T-helper 9 cell (primary cell): ENCODE data around the gene SLC7A9.
"Not testable (repeated sequence)": the region's sequence is repeated elsewhere in the genome, so short reads cannot be mapped to it uniquely, and the experiment has no call there.

Experiments used
- DNase-seq: peaks from one replicate; pipeline ENCODE4 v3.0.0-alpha.2; 2020

Gene SLC7A9

GRCh38 chr19:32863301-32863700, 6.3 kb downstream of the SLC7A9 start:
- no peak for DNase-seq

DNA sequence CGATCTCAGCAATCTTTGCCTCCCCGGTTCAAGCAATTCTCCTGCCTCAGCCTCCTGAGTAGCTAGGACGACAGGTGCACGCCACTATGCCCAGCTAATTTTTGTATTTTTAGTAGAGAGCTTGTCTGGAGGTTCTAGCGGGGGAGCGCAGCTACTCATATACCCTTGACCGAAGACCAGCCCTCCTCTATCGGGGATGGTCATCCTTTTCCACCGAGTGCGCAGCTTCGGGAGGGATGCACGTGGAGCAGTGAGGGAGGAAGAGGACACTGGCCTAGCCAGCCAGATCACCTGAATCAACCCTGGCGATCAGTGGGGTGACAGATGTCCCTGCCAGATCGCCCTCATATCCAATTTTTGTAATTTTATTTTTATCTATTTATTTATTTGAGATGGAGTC, 6.8 kb downstream of the SLC7A9 start:
- no peak for DNase-seq

GRCh38 chr19:32862173-32862572, 7.4 kb downstream of the SLC7A9 start:
- no peak for DNase-seq

DNA sequence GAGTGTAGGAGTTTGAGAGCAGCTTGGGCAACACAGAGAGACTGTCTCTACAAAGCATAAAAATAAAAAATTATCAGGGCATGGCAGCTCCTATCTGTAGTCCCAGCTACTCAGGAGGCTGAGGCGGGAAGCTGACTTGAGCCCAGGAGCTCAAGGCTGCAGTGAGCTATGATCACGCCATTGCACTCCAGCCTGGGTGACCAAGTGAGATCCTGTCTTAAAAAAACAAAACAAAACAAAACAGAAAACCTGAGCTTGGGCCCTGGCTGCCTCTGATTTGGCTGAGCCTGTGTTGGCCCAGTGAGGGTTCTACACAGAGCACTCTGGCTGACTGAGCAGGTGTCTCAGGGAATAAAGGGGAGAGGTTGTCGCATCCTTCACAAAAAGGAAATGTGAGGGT, 8.0 kb downstream of the SLC7A9 start:
- no peak for DNase-seq

- DNase-seq, result no peak
Observed at GRCh38 chr19:32859591-32859990, 10.0 kb downstream of the SLC7A9 start.

DNA sequence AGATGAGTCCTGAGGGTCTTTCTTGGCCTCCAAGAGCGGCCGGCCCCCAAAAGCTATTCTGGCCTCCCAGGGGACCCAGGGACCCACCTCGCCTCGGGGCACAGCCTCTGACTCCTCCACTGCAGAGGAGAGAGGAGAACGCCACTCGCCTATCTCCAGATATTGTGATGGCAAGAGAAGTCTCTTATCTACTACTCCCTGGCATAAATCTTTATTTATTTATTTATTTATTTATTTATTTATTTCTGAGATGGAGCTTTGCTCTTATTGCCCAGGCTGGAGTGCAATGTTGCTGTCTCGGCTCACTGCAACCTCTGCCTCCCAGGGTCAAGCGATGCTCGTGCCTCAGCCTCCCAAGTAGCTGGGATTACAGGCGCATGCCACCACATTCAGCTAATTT, 11.0 kb downstream of the SLC7A9 start:
- no peak for DNase-seq

DNA sequence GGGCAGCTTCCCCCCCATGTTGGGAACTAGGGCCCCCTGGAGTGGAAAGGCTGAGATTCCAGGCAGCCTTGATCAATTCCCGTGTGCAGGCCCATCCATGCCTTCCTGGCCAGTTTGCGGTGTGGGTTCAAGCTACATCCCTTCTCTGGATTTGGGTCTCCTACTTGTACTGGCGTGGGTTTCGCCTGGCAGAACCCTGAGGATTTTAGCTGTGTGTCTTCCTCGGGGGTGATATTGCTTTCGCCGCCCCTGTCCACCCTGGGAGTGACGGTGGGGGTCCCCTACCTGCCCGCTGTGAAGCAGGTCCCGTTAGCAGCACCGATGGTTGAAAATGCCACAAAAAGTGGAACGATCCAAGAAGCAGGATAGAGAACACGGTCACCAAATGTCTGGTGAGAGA, 11.4 kb downstream of the SLC7A9 start:
- DNase-seq, result no peak

- DNase-seq, result no peak
Observed at GRCh38 chr19:32857584-32857983, 12.0 kb downstream of the SLC7A9 start.

DNA sequence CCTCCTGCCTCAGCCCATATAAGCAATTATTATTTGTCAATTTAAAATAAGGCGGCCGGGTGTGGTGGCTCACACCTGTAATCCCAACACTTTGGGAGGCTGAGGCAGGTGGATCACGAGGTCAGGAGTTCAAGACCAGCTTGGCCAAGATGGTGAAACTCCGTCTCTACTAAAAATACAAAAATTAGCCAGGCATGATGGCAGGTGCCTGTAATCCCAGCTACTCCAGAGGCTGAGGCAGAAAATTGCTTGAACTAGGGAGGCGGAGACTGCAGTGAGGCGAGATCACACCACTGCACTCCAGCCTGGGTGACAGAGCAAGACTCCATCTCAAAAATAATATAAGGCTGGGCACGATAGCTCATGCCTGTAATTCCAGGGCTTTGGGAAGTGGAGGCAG, 12.7 kb downstream of the SLC7A9 start:
- DNase-seq, result not testable (repeated sequence)

DNA sequence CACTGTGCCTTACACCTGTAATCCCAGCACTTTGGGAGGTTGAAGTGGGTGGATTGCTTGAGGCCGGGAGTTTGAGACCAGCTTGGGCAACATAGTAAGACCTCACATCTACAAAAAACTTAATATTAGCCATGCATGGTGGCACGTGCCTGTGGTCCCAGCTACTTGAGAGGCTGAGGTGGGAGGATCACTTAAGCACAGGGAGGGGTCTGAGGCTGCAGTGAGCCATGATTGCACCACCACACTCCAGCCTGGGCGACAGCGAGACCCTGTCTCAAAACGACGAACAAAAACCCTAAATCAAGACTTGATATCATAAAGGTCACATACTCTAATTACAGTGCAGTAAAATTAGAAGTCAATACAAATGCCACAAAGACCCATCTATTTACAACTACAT, 17.4 kb downstream of the SLC7A9 start:
- DNase-seq, result no peak

GRCh38 chr19:32848035-32848434, 21.5 kb downstream of the SLC7A9 start:
- not testable (repeated sequence) for DNase-seq

GRCh38 chr19:32843716-32844245, 25.8 kb downstream of the SLC7A9 start:
- DNase-seq, result no peak

DNA sequence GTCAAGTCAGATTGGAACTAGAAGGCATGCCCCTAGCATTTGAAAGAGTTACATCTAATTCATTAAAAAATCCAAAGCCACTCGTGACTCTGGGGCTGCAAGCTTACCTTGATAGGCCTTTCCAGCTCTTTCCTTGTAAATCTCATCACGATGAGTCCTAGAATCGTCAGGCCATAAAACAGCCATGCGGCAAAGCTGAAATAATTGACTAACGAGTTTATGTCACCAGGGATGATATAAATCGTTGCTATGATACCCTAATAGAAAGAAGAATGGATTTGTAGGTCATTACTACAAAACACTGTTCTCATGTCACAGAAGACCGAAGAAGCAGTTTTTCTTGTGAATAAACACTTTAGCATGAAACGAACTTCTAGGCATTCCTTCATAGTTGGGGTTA, 27.5 kb downstream of the SLC7A9 start:
- DNase-seq, result no peak

GRCh38 chr19:32837531-32837930, 32.0 kb downstream of the SLC7A9 start:
- DNase-seq, result no peak

DNA sequence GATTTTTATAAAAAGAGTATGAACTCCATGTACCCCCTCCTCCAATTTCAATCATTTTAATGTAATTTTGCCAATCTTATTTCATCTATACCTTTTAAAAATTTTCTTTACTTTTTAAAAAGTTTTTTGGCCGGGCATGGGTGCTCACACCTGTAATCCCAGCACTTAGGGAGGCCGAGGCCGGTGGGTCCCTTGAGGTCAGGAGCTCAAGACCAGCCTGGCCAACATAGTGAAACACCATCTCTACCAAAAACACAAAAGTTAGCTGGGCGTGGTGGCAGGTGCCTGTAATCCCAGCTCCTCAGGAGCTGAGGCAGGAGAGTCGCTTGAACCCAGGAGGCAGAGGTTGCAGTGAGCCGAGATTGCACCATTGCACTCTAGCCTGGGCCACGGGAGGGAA, 36.2 kb downstream of the SLC7A9 start:
- DNase-seq, result not testable (repeated sequence)

DNA sequence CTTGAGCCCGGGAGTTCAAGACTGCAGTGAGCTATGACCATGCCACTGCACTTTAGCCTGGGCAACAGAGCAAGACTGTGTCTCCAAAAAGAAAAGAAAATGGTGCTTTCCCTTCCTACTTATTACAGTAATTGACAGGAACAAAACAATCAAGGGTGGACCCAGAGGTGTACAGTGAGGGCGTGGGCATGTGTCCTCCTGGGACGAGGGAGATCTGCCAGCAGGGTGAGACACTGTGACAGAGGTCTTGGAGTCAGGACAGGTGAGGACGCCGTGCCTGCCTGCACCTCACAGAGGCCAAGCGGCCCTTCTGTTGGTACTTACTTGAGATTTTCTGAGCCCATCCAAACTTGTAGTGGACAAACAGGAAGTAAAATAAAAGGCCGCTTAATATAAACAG, 36.7 kb downstream of the SLC7A9 start:
- not testable (repeated sequence) for DNase-seq

DNA sequence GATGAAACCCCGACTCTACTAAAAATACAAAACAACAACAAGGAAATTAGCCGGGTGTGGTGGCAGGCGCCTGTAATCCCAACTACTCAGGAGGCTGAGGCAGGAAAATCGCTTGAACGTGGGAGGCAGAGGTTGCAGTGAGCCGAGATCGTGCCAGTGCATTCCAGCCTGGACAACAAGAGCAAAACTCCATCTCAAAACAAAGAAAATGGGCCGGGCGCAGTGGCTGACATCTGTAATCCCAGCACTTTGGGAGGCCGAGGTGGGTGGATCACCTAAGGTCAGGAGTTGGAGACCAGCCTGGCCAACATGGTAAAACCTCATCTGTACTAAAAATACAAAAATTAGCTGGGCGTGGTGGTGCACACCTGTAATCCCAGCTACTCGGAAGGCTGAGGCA, 37.5 kb downstream of the SLC7A9 start:
- DNase-seq, result not testable (repeated sequence)

- no peak for DNase-seq
Observed at GRCh38 chr19:32831611-32832010, 38.0 kb downstream of the SLC7A9 start.

- DNase-seq, result no peak
Observed at GRCh38 chr19:32830231-32831014, 39.1 kb downstream of the SLC7A9 start.

GRCh38 chr19:32829345-32829896, 40.1 kb downstream of the SLC7A9 start:
- DNase-seq, result no peak

- no peak for DNase-seq
Observed at GRCh38 chr19:32828643-32829344, 40.8 kb downstream of the SLC7A9 start.

DNA sequence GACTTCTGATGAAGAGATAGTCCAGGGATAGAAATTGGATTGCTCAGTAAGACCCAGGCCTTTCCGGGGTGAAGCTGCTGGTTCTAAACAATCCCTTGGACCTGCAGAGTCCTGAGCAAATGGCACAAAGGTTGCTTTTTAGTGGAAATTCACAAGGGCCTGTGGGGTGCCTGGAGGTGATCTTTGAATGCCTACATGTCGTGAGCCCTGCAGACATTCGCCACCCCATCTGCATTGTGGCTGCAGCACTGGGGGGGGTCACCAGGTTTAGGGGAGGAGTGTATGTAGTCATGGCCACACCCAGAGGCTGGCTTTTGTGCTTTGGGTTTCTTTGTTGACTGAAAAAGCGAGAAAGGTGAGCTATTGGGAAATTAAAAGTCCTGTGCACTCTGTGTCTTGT, 41.4 kb downstream of the SLC7A9 start:
- DNase-seq, result no peak

DNA sequence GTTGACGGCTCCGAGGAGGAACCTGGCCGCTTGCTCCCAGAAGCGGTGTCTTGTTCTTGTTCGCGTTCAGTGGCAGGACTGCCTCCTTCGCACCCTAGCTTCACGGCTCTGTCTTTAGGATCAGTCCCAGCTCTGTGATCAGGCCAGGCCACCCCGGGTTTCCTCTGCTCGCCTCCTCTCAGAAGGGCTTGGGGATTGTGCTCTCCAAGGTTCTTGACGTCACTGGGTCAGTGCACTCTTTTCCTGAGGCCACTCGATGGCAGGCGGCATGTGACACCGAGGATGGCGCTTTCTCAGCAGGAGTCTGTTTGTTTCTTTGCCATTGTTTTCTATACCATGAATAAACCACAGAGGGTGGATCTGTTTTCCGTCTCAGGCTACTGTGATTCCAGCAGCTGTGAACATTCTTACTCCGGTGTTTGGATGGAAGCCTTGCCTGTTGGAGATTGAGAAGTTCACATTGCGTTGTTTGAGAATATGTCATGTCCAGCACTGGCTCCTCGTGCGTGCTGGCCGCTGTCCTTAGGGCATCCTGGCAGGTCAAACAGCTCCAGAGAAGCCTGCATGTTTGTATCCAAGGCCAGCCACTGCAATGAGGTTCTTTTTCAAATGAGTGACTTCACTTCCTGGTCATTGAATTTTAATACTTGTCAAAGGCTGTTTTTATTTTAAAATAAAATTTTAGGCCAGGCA, 44.5 kb downstream of the SLC7A9 start:
- DNase-seq, result no peak
